Measurements from ENCODE around the gene CPED1. TPM values are rescaled to one million over a fixed set of nuclear protein-coding genes. Genes with fewer than 3 reads are reported as not detected.

Gene CPED1
- total RNA-seq, 3 donors from 2014 or later (not counting 1 experiment from before 2014, with no cell fraction given): 0.50 to 1.3 (median 0.96) TPM

DNA sequence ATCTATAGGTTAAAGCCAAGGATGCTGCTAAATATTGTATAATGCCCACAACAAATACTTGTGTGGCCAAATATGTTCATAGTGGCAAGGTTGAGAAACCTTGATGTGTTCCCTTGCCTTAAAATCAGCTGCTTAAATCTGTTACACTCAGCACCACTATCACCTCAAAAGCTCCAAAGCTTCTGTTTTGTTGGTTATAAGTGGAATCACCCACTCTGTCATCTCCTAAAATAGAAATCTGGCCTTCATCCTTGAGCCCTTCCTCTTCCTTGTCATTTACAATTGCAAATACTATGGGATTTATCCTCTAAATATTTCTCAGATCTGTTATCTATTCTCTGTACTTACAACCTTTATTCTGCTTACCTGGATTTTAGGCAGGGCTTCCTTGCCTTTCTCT, 61.4 kb downstream of the CPED1 start:
- DNase-seq (no peak), ATAC-seq (no peak)
- Histone ChIP-seq H3K27me3 (ENCODE audit: control insufficient read depth, insufficient read depth, low read length) (no peaks in the 10 kb centered on the region), H3K9me3 (ENCODE audit: control insufficient read depth, insufficient read depth, low read length) (no peaks in the 10 kb centered on the region), H3K4me1 (ENCODE audit: control insufficient read depth, insufficient read depth, low read length) (no peaks in the 10 kb centered on the region), H3K4me3 (ENCODE audit: low read length) (no peak overlapping the region), H3K27ac (ENCODE audit: low read length) (no peak overlapping the region), H3K36me3 (ENCODE audit: control insufficient read depth, insufficient read depth, low read length) (no peaks in the 10 kb centered on the region)
- Mint-ChIP-seq H3K27me3 (ENCODE audit: low read depth in 2 of 2) (peaks cover 0 to 14% of the 10 kb centered on the region in 2 donors), H3K27ac (no peak overlapping the region), H3K9me3 (no peaks in the 10 kb centered on the region), H3K4me3 (no peak overlapping the region), H3K36me3 (no peaks in the 10 kb centered on the region), H3K4me1 (no peaks in the 10 kb centered on the region)
- intact Hi-C loops (cut with micrococcal nuclease): no loop called here
- TF ChIP-seq, protein P1, sequence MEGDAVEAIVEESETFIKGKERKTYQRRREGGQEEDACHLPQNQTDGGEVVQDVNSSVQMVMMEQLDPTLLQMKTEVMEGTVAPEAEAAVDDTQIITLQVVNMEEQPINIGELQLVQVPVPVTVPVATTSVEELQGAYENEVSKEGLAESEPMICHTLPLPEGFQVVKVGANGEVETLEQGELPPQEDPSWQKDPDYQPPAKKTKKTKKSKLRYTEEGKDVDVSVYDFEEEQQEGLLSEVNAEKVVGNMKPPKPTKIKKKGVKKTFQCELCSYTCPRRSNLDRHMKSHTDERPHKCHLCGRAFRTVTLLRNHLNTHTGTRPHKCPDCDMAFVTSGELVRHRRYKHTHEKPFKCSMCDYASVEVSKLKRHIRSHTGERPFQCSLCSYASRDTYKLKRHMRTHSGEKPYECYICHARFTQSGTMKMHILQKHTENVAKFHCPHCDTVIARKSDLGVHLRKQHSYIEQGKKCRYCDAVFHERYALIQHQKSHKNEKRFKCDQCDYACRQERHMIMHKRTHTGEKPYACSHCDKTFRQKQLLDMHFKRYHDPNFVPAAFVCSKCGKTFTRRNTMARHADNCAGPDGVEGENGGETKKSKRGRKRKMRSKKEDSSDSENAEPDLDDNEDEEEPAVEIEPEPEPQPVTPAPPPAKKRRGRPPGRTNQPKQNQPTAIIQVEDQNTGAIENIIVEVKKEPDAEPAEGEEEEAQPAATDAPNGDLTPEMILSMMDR (IDR thresholded peaks at IDR 0.05): no peak

DNA sequence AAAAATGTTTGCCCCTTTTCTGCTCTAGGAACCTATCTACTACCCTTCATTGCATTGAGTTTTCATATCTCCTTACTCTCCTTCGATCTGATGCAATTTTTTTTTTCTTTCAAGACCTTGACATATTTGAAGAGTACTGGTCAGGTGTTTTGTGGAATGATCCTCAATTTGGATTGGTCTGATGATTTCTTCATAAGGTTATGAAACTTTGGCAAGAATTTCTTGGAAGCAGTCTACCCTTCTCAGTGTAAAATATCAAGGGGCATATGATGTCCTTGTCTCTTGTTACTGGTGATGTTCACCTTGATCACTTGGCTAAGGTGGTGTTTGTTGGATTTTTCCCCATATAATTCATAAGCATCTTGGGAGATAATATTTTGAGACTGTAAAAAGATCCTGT, 64.7 kb downstream of the CPED1 start:
- H3K9me3 Mint-ChIP-seq: no peaks in the 10 kb centered on the region
- H3K4me3 Mint-ChIP-seq: no peak overlapping the region
- ATAC-seq (no peak), DNase-seq (no peak)
- no CpG with 5 or more reads among the region's 1 CpG for WGBS (ENCODE audit: insufficient coverage)
- H3K27ac Mint-ChIP-seq: no peak overlapping the region
- Histone ChIP-seq H3K27me3 (ENCODE audit: control insufficient read depth, insufficient read depth, low read length) (no peaks in the 10 kb centered on the region), H3K9me3 (ENCODE audit: control insufficient read depth, insufficient read depth, low read length) (no peaks in the 10 kb centered on the region), H3K36me3 (ENCODE audit: control insufficient read depth, insufficient read depth, low read length) (no peaks in the 10 kb centered on the region), H3K4me1 (ENCODE audit: control insufficient read depth, insufficient read depth, low read length) (no peaks in the 10 kb centered on the region), H3K4me3 (ENCODE audit: low read length) (no peak overlapping the region), H3K27ac (ENCODE audit: low read length) (no peak overlapping the region)
- no peaks in the 10 kb centered on the region for H3K36me3 Mint-ChIP-seq
- H3K4me1 Mint-ChIP-seq: no peaks in the 10 kb centered on the region
- H3K27me3 Mint-ChIP-seq (ENCODE audit: low read depth in 2 of 2): peaks cover 0 to 11% of the 10 kb centered on the region in 2 donors
- TF ChIP-seq, protein P1 (IDR thresholded peaks at IDR 0.05): no peak
- intact Hi-C loops (cut with micrococcal nuclease): no loop called here

DNA sequence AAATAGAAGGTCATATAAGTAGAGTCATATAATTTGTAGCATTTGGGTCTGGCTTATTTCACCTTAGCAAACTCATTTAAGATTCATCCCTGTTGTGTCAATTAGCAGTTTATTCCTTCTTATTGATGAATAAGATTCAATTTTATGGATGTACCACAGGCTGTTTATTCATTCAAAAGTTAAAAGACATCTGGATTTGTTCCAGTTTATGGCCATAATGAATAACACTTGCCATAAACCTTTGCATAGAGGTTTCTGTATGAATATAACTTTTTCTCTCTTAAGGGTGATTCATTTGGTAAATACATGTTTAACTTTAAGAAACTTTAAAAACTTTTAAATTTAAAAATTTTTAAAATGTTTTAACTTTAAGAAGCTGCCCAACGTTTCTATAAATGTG, 66.4 kb downstream of the CPED1 start:
- ATAC-seq (no peak), DNase-seq (no peak)
- no peaks in the 10 kb centered on the region for H3K27me3 ChIP-seq (ENCODE audit: control insufficient read depth, insufficient read depth, low read length)
- 33% methylated on average over 1 of the region's 1 CpG for WGBS (ENCODE audit: insufficient coverage)
- H3K27ac ChIP-seq (ENCODE audit: low read length): no peak overlapping the region
- no peaks in the 10 kb centered on the region for H3K36me3 Mint-ChIP-seq
- no peaks in the 10 kb centered on the region for H3K9me3 Mint-ChIP-seq
- H3K27ac Mint-ChIP-seq: no peak overlapping the region
- TF ChIP-seq, protein P1 (IDR thresholded peaks at IDR 0.05): no peak
- no peaks in the 10 kb centered on the region for H3K9me3 ChIP-seq (ENCODE audit: control insufficient read depth, insufficient read depth, low read length)
- peaks cover 0 to 9% of the 10 kb centered on the region in 2 donors for H3K27me3 Mint-ChIP-seq (ENCODE audit: low read depth in 2 of 2)
- H3K4me3 ChIP-seq (ENCODE audit: low read length): no peak overlapping the region
- H3K36me3 ChIP-seq (ENCODE audit: control insufficient read depth, insufficient read depth, low read length): no peaks in the 10 kb centered on the region
- H3K4me1 ChIP-seq (ENCODE audit: control insufficient read depth, insufficient read depth, low read length): no peaks in the 10 kb centered on the region
- intact Hi-C loops (cut with micrococcal nuclease): no loop called here
- no peaks in the 10 kb centered on the region for H3K4me1 Mint-ChIP-seq
- no peak overlapping the region for H3K4me3 Mint-ChIP-seq

DNA sequence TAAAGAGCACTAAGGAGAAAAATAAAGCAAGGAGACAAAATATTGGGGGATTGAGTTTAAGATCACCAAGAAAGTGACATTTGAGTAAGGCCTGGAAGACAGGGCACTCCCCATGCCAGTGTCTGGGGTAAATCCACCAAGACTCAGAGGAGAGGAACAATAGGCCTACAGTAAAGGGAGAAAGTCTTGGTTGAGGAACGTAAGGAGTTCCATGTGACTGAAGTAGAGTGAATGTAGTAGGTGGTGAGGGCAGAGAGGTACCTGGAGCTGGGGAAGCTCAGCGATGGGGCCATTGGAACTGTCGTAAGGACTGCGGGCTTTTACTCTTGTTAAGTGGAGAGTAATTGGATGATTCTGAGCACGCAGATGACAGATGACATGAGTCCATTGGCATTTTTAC, 69.4 kb downstream of the CPED1 start:
- H3K27me3 Mint-ChIP-seq (ENCODE audit: low read depth in 2 of 2): peaks cover 0 to 7% of the 10 kb centered on the region in 2 donors
- no peaks in the 10 kb centered on the region for H3K4me1 Mint-ChIP-seq
- H3K27ac Mint-ChIP-seq: no peak overlapping the region
- no peak for ATAC-seq
- DNase-seq: no peak
- no peaks in the 10 kb centered on the region for H3K9me3 Mint-ChIP-seq
- Histone ChIP-seq H3K36me3 (ENCODE audit: control insufficient read depth, insufficient read depth, low read length) (no peaks in the 10 kb centered on the region), H3K9me3 (ENCODE audit: control insufficient read depth, insufficient read depth, low read length) (no peaks in the 10 kb centered on the region), H3K4me1 (ENCODE audit: control insufficient read depth, insufficient read depth, low read length) (no peaks in the 10 kb centered on the region), H3K27me3 (ENCODE audit: control insufficient read depth, insufficient read depth, low read length) (no peaks in the 10 kb centered on the region), H3K4me3 (ENCODE audit: low read length) (no peak overlapping the region), H3K27ac (ENCODE audit: low read length) (no peak overlapping the region)
- no peak overlapping the region for H3K4me3 Mint-ChIP-seq
- 96% methylated on average over 5 of the region's 5 CpGs for WGBS (ENCODE audit: insufficient coverage)
- intact Hi-C loops (cut with micrococcal nuclease): no loop called here
- TF ChIP-seq, protein P1 (IDR thresholded peaks at IDR 0.05): no peak
- no peaks in the 10 kb centered on the region for H3K36me3 Mint-ChIP-seq

Measured in natural killer cell (primary cell).